SK-MEL-5 (cell line): ENCODE measurements around the gene SDK1. TPM values are rescaled to one million over a fixed set of nuclear protein-coding genes. Genes with fewer than 3 reads are reported as not detected.

ENCODE experiments used
- DNase-seq: peaks from one replicate; pipeline ENCODE4 v3.0.0-alpha.2; 2016; ENCODE audit warnings: low read depth, low spot score
- in situ Hi-C: cut with HindIII; loops from 2 replicates; pipeline ENCODE4 v1.10.0; 2016; ENCODE audit warnings: low sequenced_read_pairs, high pct_unique_total_duplicates, low pct_unique_long_range_greater_than_20kb
- total RNA-seq: library from RNA; depleted of rRNA; stranded (reverse); fragments of >200 nt; shearing (Covaris generic); gene quantifications from 2 replicates; pipeline ENCODE4 v1.2.3, GENCODE V29; 2014

The SDK1 gene
- total RNA-seq, 1 experiment from 2014 or later, result 0.13 TPM

GRCh38 chr7:4200546-4201094 is 899.6 kb downstream of the SDK1 start:
- DNase-seq, result no peak
- in situ Hi-C loops, result no loop called here

GRCh38 chr7:4201566-4201965 is 900.5 kb downstream of the SDK1 start:
- in situ Hi-C loops, result no loop called here
- no peak for DNase-seq

GRCh38 chr7:4202154-4202736 is 901.2 kb downstream of the SDK1 start:
- in situ Hi-C loops, result no loop called here

GRCh38 chr7:4202954-4203353 is 901.9 kb downstream of the SDK1 start:
- no peak for DNase-seq
- in situ Hi-C loops, result no loop called here

More at GRCh38 chr7:4202154-4202736, 901.2 kb downstream of the SDK1 start:
- DNase-seq, result no peak

GRCh38 chr7:4203626-4204512 is 902.8 kb downstream of the SDK1 start:
- no peak for DNase-seq
- in situ Hi-C loops, result no loop called here

- in situ Hi-C loops, result no loop called here
- DNase-seq, result no peak
Measured at GRCh38 chr7:4204513-4205165, 903.6 kb downstream of the SDK1 start.

GRCh38 chr7:4205828-4206227 is 904.8 kb downstream of the SDK1 start:
- in situ Hi-C loops, result no loop called here
- no peak for DNase-seq

- in situ Hi-C loops, result no loop called here
- DNase-seq, result no peak
Measured at GRCh38 chr7:4207011-4207410, 906.0 kb downstream of the SDK1 start.

- in situ Hi-C loops, result no loop called here
- no peak for DNase-seq
Measured at GRCh38 chr7:4208086-4208485, 907.0 kb downstream of the SDK1 start.

GRCh38 chr7:4208586-4208985 is 907.5 kb downstream of the SDK1 start:
- in situ Hi-C loops, result no loop called here
- DNase-seq, result no peak

- in situ Hi-C loops, result no loop called here
- DNase-seq, result no peak
Measured at GRCh38 chr7:4209126-4209525, 908.1 kb downstream of the SDK1 start.

GRCh38 chr7:4209966-4210365 is 908.9 kb downstream of the SDK1 start:
- DNase-seq, result no peak
- in situ Hi-C loops, result no loop called here

- in situ Hi-C loops, result no loop called here
- no peak for DNase-seq
Measured at GRCh38 chr7:4210821-4211220, 909.8 kb downstream of the SDK1 start.

GRCh38 chr7:4211261-4211660 is 910.2 kb downstream of the SDK1 start:
- in situ Hi-C loops, result no loop called here
- no peak for DNase-seq

- in situ Hi-C loops, result no loop called here
- DNase-seq, result no peak
Measured at GRCh38 chr7:4212376-4212775, 911.3 kb downstream of the SDK1 start.

- DNase-seq, result no peak
- in situ Hi-C loops, result no loop called here
Measured at GRCh38 chr7:4214291-4215155, 913.5 kb downstream of the SDK1 start.

- DNase-seq, result no peak
- in situ Hi-C loops, result no loop called here
Measured at GRCh38 chr7:4215176-4215720, 914.2 kb downstream of the SDK1 start.
